ENCODE results near the gene BHLHE23. TPM values are rescaled to one million over a fixed set of nuclear protein-coding genes. Genes with fewer than 3 reads are reported as not detected.

The BHLHE23 gene
- total RNA-seq, 2 donors from 2014 or later, result 4.0 TPM; not detected in 1

GRCh38 chr20:62959998-62960436 is 46.7 kb downstream of the BHLHE23 start:
- H3K4me3 ChIP-seq, result no peak overlapping the region
- no peak for DNase-seq (ENCODE audit: low spot score)
- no peaks in the 10 kb centered on the region for H3K4me1 ChIP-seq (replicated peaks)
- H3K27ac ChIP-seq, result no peak overlapping the region
- H3K27me3 ChIP-seq (replicated peaks; ENCODE audit: insufficient read depth), result no peaks in the 10 kb centered on the region
- H3K36me3 ChIP-seq, result no peaks in the 10 kb centered on the region
- TF ChIP-seq CTCF (IDR thresholded peaks at IDR 0.05) (no peak), POLR2AphosphoS5 (IDR thresholded peaks at IDR 0.05) (no peak), POLR2A (IDR thresholded peaks at IDR 0.05) (no peak)
- 87% methylated on average over 20 of the region's 20 CpGs for WGBS
- intact Hi-C loops (cut with DNase I), result no loop called here
- no peaks in the 10 kb centered on the region for H3K9me3 ChIP-seq

DNA sequence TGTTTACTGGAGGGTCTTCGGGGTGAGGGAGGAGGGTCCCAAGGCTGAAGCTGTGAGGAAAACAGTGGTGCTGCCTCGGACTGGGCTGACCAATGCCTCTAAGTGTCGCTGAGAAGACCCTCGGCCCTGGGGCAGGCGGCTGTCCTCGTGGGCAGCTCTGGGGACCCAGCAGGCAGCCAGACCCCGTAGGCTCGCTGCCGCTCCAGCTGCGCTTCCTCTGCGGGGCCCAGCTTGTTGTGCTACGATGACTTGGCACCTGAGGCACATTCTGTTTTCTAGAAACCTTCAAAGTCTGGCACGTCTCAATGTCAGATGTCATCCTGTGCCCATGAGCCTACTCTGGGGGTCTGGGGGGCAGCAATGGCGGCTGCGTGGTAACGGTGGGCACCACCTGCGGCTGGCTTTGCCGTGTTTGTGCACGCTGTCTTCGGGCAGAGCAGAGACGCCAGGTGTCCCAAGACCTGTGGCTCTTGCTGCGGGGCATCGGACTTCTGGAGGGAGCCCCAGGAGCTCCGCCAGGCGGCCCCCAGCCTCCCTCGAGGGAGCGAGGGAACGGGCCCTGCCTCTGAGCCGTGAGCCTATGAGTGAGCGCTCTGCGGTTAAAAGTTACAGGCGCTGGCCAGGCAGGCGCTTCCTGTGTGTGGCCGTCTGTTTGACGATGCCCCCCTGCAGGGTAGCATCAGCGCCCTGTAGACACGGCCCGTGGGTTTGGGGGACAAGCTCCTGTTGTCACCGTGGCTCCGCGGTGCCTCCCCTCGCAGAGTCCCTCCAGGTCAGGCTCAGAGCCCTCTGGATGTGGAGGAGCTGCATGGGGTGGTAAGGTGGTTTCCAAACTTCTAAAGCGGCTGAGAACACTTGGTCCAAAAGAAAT is 47.4 kb downstream of the BHLHE23 start:
- no peak for DNase-seq (ENCODE audit: low spot score)
- no peaks in the 10 kb centered on the region for H3K36me3 ChIP-seq
- 63% methylated on average over 34 of the region's 43 CpGs for WGBS
- H3K4me1 ChIP-seq (replicated peaks), result no peaks in the 10 kb centered on the region
- no peak overlapping the region for H3K27ac ChIP-seq
- H3K9me3 ChIP-seq, result no peaks in the 10 kb centered on the region
- no peak overlapping the region for H3K4me3 ChIP-seq
- intact Hi-C loops (cut with DNase I), result no loop called here
- no peaks in the 10 kb centered on the region for H3K27me3 ChIP-seq (replicated peaks; ENCODE audit: insufficient read depth)
- TF ChIP-seq CTCF (IDR thresholded peaks at IDR 0.05), result no peak
- no peak for TF ChIP-seq POLR2AphosphoS5 (IDR thresholded peaks at IDR 0.05)
- TF ChIP-seq POLR2A (IDR thresholded peaks at IDR 0.05), result no peak

- Histone ChIP-seq H3K4me3 (no peak overlapping the region), H3K27ac (no peak overlapping the region), H3K27me3 (replicated peaks; ENCODE audit: insufficient read depth) (no peaks in the 10 kb centered on the region), H3K9me3 (no peaks in the 10 kb centered on the region), H3K36me3 (no peaks in the 10 kb centered on the region), H3K4me1 (replicated peaks) (peaks cover 2% of the 10 kb centered on the region)
- no peak for DNase-seq (ENCODE audit: low spot score)
- 75% methylated on average over 10 of the region's 10 CpGs for WGBS
- TF ChIP-seq POLR2AphosphoS5 (IDR thresholded peaks at IDR 0.05) (no peak), CTCF (IDR thresholded peaks at IDR 0.05) (no peak), POLR2A (IDR thresholded peaks at IDR 0.05) (no peak)
- intact Hi-C loops (cut with DNase I), result no loop called here
These were observed 48.2 kb downstream of the BHLHE23 start for GRCh38 chr20:62958388-62959100.

GRCh38 chr20:62957136-62958117 is 49.3 kb downstream of the BHLHE23 start:
- H3K27ac ChIP-seq, result no peak overlapping the region
- peaks cover 8% of the 10 kb centered on the region for H3K4me1 ChIP-seq (replicated peaks)
- DNase-seq (ENCODE audit: low spot score), result no peak
- H3K27me3 ChIP-seq (replicated peaks; ENCODE audit: insufficient read depth), result no peaks in the 10 kb centered on the region
- no peaks in the 10 kb centered on the region for H3K9me3 ChIP-seq
- TF ChIP-seq POLR2AphosphoS5 (IDR thresholded peaks at IDR 0.05), result no peak
- no peak for TF ChIP-seq POLR2A (IDR thresholded peaks at IDR 0.05)
- TF ChIP-seq CTCF (IDR thresholded peaks at IDR 0.05), result no peak
- intact Hi-C loops (cut with DNase I), result no loop called here
- no peak overlapping the region for H3K4me3 ChIP-seq
- 95% methylated on average over 36 of the region's 36 CpGs for WGBS
- no peaks in the 10 kb centered on the region for H3K36me3 ChIP-seq

Data from prostate gland (tissue), 2 donors.